Gastrocnemius medialis (tissue), 4 donors: ENCODE data around the gene TSPAN10. TPM values are rescaled to one million over a fixed set of nuclear protein-coding genes. Genes with fewer than 3 reads are reported as not detected.

Experiments used
- ATAC-seq, 2 donors: fragments of 150-250 bp; one replicate each; pipeline ENCODE4 v1.9.1; 2016
- DNase-seq, 2 donors: peaks; one replicate each; pipeline ENCODE4 v3.0.0-alpha.2; 2019
- H3K27ac ChIP-seq, 4 donors: fragments of 200-600 bp; sonication (generic); 1 replicate in 1 of 4; 2 replicates in 3 of 4; pipeline ENCODE4 v1.5.1; 2016 to 2018; ENCODE audit warnings: mild to moderate bottlenecking in 2 of 4, moderate library complexity in 1 of 4
- H3K27me3 ChIP-seq, 3 donors: fragments of 200-600 bp; sonication (generic) in 2 of 3; 1 replicate in 1 of 3; 2 replicates in 2 of 3; pipeline versions ENCODE4 v1.5.1 to v1.6.0; 2016 to 2019; ENCODE audit warnings: mild to moderate bottlenecking in 1 of 3, moderate library complexity in 1 of 3
- H3K36me3 ChIP-seq, 2 donors: fragments of 200-600 bp; sonication (generic) in 1 of 2; one replicate each; pipeline ENCODE4 v1.5.1; 2017 to 2018
- H3K4me1 ChIP-seq, 2 donors: fragments of 200-600 bp; sonication (generic) in 1 of 2; one replicate each; pipeline ENCODE4 v1.5.1; 2016 to 2017; ENCODE audit warnings: mild to moderate bottlenecking in 2 of 2
- H3K4me3 ChIP-seq, 4 donors: fragments of 200-600 bp; sonication (generic) in 3 of 4; 1 replicate in 1 of 4; 2 replicates in 3 of 4; pipeline ENCODE4 v1.5.1; 2016 to 2019; ENCODE audit warnings: mild to moderate bottlenecking in 2 of 4
- H3K9me3 ChIP-seq, 3 donors: fragments of 200-600 bp; sonication (generic) in 2 of 3; 1 replicate in 1 of 3; 2 replicates in 2 of 3; pipeline ENCODE4 v1.5.1; 2016 to 2019
- POLR2A ChIP-seq, 2 donors: fragments of 450-650 bp; IDR thresholded peaks; one replicate each; pipeline ENCODE4 v1.6.1; 2017; ENCODE audit warnings: antibody characterized with exemption in 2 of 2, mild to moderate bottlenecking in 2 of 2, moderate library complexity in 2 of 2
- in situ Hi-C, 4 donors: fragments of 200-750 bp; cut with MboI; loops; one replicate each; pipeline versions ENCODE4 v1.15.0 to v1.8.0; 2017; ENCODE audit warnings: low sequenced_read_pairs in 4 of 4
- intact Hi-C: fragments of 100-400 bp; cut with DNase I; formaldehyde crosslinking; loops from one replicate; pipeline ENCODE4 v1.15.1; 2023; ENCODE audit warnings: low total_unique reads
- total RNA-seq, 4 donors: library from RNA; depleted of rRNA; stranded (reverse); fragments of >200 nt; gene quantifications; one replicate each; pipeline versions ENCODE4 v1.1.0 to v1.2.3, GENCODE V29; 2016
- TF ChIP-seq, protein P1 (sequence below), 5 experiments: fragments of 450-650 bp in 3 of 5; fragments of 200-600 bp in 2 of 5; sonication (generic) in 2 of 5; IDR thresholded peaks in 4 of 5; conservative IDR thresholded peaks in 1 of 5; 1 replicate in 4 of 5; 2 replicates in 1 of 5; pipeline ENCODE4 v1.5.1; 2016 to 2019; ENCODE audit warnings: antibody characterized with exemption in 5 of 5, mild to moderate bottlenecking in 3 of 5, moderate library complexity in 3 of 5

TSPAN10 gene
- total RNA-seq, 4 donors from 2014 or later: 0.22 to 0.26 TPM; not detected in 2

- in situ Hi-C loops (no loop called here), intact Hi-C loops (no loop called here)
Measured at GRCh38 chr17:81688616-81689015, 51.6 kb downstream of the TSPAN10 start.

DNA sequence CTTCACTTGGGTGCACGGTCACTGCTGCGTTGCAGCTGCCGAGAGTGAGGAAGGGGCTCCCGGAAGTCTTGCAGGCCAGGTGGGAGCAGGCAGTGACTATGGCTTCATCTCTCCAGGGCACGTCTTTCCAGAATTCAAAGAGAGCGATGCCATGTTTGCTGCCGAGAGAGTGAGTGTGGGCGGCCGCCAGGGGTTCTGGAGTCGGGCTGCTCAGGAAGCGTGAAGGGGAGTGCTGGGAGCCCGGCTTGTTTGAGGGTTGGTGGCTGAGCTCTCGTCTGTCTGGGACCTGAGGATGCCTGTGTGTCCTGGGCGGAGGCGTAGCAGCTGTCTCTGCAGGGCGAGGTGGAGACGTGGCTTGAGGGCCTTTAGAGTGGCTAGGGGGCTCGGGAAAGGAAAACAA is 53.1 kb downstream of the TSPAN10 start:
- TF ChIP-seq POLR2A (IDR thresholded peaks at IDR 0.05): no peak
- TF ChIP-seq, protein P1, sequence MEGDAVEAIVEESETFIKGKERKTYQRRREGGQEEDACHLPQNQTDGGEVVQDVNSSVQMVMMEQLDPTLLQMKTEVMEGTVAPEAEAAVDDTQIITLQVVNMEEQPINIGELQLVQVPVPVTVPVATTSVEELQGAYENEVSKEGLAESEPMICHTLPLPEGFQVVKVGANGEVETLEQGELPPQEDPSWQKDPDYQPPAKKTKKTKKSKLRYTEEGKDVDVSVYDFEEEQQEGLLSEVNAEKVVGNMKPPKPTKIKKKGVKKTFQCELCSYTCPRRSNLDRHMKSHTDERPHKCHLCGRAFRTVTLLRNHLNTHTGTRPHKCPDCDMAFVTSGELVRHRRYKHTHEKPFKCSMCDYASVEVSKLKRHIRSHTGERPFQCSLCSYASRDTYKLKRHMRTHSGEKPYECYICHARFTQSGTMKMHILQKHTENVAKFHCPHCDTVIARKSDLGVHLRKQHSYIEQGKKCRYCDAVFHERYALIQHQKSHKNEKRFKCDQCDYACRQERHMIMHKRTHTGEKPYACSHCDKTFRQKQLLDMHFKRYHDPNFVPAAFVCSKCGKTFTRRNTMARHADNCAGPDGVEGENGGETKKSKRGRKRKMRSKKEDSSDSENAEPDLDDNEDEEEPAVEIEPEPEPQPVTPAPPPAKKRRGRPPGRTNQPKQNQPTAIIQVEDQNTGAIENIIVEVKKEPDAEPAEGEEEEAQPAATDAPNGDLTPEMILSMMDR (IDR thresholded peaks at IDR 0.05 in 4 of 5, conservative IDR thresholded peaks at IDR 0.05 in 1 of 5): no peak
- peaks cover 8% of the 10 kb centered on the region in 2 donors for H3K4me1 ChIP-seq
- ATAC-seq (no peak), DNase-seq (no peak)
- in situ Hi-C loops: no loop called here
- no peak overlapping the region for H3K4me3 ChIP-seq
- no peaks in the 10 kb centered on the region for H3K27me3 ChIP-seq
- H3K9me3 ChIP-seq: no peaks in the 10 kb centered on the region
- H3K36me3 ChIP-seq: peaks cover 0 to 95% of the 10 kb centered on the region in 2 donors
- intact Hi-C loops: no loop called here
- no peak overlapping the region for H3K27ac ChIP-seq

More at GRCh38 chr17:81688616-81689015, 51.6 kb downstream of the TSPAN10 start:
- Histone ChIP-seq H3K4me3 (no peak overlapping the region), H3K27ac (no peak overlapping the region), H3K36me3 (peaks cover 0 to 80% of the 10 kb centered on the region in 2 donors), H3K27me3 (no peaks in the 10 kb centered on the region), H3K9me3 (no peaks in the 10 kb centered on the region), H3K4me1 (peaks cover 14 to 16% of the 10 kb centered on the region in 2 donors)
- no peak for ATAC-seq
- no peak for DNase-seq
- TF ChIP-seq POLR2A (IDR thresholded peaks at IDR 0.05): no peak
- TF ChIP-seq, protein P1 (IDR thresholded peaks at IDR 0.05 in 4 of 5, conservative IDR thresholded peaks at IDR 0.05 in 1 of 5): no peak

GRCh38 chr17:81690549-81690948 is 53.6 kb downstream of the TSPAN10 start:
- Histone ChIP-seq H3K9me3 (no peaks in the 10 kb centered on the region), H3K27me3 (no peaks in the 10 kb centered on the region), H3K36me3 (peaks cover 0 to 100% of the 10 kb centered on the region in 2 donors), H3K27ac (no peak overlapping the region), H3K4me1 (peaks cover 3 to 4% of the 10 kb centered on the region in 2 donors), H3K4me3 (no peak overlapping the region)
- no peak for DNase-seq
- intact Hi-C loops: no loop called here
- no peak for TF ChIP-seq POLR2A (IDR thresholded peaks at IDR 0.05)
- TF ChIP-seq, protein P1 (IDR thresholded peaks at IDR 0.05 in 4 of 5, conservative IDR thresholded peaks at IDR 0.05 in 1 of 5): no peak
- in situ Hi-C loops: no loop called here
- ATAC-seq: no peak

- in situ Hi-C loops (no loop called here), intact Hi-C loops (no loop called here)
- H3K27me3 ChIP-seq: no peaks in the 10 kb centered on the region
- TF ChIP-seq POLR2A (IDR thresholded peaks at IDR 0.05): no peak
- TF ChIP-seq, protein P1 (IDR thresholded peaks at IDR 0.05 in 4 of 5, conservative IDR thresholded peaks at IDR 0.05 in 1 of 5): no peak
- DNase-seq (no peak), ATAC-seq (no peak)
- H3K4me1 ChIP-seq: no peaks in the 10 kb centered on the region
- H3K4me3 ChIP-seq: no peak overlapping the region
- no peak overlapping the region for H3K27ac ChIP-seq
- H3K36me3 ChIP-seq: peaks cover 0 to 100% of the 10 kb centered on the region in 2 donors
- no peaks in the 10 kb centered on the region for H3K9me3 ChIP-seq
Measured at GRCh38 chr17:81691196-81691595, 54.2 kb downstream of the TSPAN10 start.

GRCh38 chr17:81691608-81692007 is 54.6 kb downstream of the TSPAN10 start:
- Histone ChIP-seq H3K4me3 (no peak overlapping the region), H3K4me1 (no peaks in the 10 kb centered on the region), H3K36me3 (peaks cover 0 to 100% of the 10 kb centered on the region in 2 donors), H3K27me3 (no peaks in the 10 kb centered on the region), H3K9me3 (no peaks in the 10 kb centered on the region), H3K27ac (no peak overlapping the region)
- no peak for TF ChIP-seq POLR2A (IDR thresholded peaks at IDR 0.05)
- TF ChIP-seq, protein P1 (IDR thresholded peaks at IDR 0.05 in 4 of 5, conservative IDR thresholded peaks at IDR 0.05 in 1 of 5): no peak
- DNase-seq (no peak), ATAC-seq (no peak)
- in situ Hi-C loops (no loop called here), intact Hi-C loops (no loop called here)
